Smooth muscle cell (in vitro differentiated cells): ENCODE results near the gene SSU72. TPM values are rescaled to one million over a fixed set of nuclear protein-coding genes. Genes with fewer than 3 reads are reported as not detected.
"Not testable (repeated sequence)": the region's sequence is repeated elsewhere in the genome, so short reads cannot be mapped to it uniquely, and the experiment has no call there.

Source experiments
- DNase-seq: peaks from one replicate; lab custom pipeline; 2025; ENCODE audit not compliant: unreplicated experiment; lab: John Stamatoyannopoulos, UW
- H2AFZ ChIP-seq: fragments of 200-600 bp; sonication (generic); 2 replicates; pipeline ENCODE4 v1.6.0; 2016; ENCODE audit warnings: antibody characterized with exemption, low read depth, mild to moderate bottlenecking
- H3F3A ChIP-seq: fragments of 200-600 bp; sonication (generic); 2 replicates; pipeline ENCODE4 v1.6.0; 2017; ENCODE audit warnings: antibody characterized with exemption, low read depth
- H3K27ac ChIP-seq: fragments of 200-600 bp; sonication (generic); 2 replicates; pipeline ENCODE4 v1.5.1; 2016; ENCODE audit warnings: low read depth, mild to moderate bottlenecking
- H3K27me3 ChIP-seq: fragments of 200-600 bp; sonication (generic); 2 replicates; pipeline ENCODE4 v1.6.1; 2016; ENCODE audit warnings: low read depth, mild to moderate bottlenecking
- H3K36me3 ChIP-seq: fragments of 200-600 bp; sonication (generic); 2 replicates; pipeline ENCODE4 v1.5.1; 2016; ENCODE audit warnings: low read depth
- H3K4me1 ChIP-seq: fragments of 200-600 bp; sonication (generic); 2 replicates; pipeline ENCODE4 v1.5.1; 2016; ENCODE audit warnings: low read depth
- H3K4me2 ChIP-seq: fragments of 200-600 bp; sonication (generic); 2 replicates; pipeline ENCODE4 v1.6.0; 2016; ENCODE audit warnings: mild to moderate bottlenecking
- H3K4me3 ChIP-seq: fragments of 200-600 bp; sonication (generic); 2 replicates; pipeline ENCODE4 v1.5.1; 2016; ENCODE audit warnings: mild to moderate bottlenecking
- H3K79me2 ChIP-seq: fragments of 200-600 bp; sonication (generic); 2 replicates; pipeline ENCODE4 v1.6.0; 2016; ENCODE audit warnings: low read depth, mild to moderate bottlenecking
- H3K9ac ChIP-seq: fragments of 200-600 bp; sonication (generic); 2 replicates; pipeline ENCODE4 v1.6.0; 2016; ENCODE audit warnings: low read depth
- H3K9me3 ChIP-seq: fragments of 200-600 bp; sonication (generic); replicated peaks from 2 replicates; pipeline ENCODE4 v1.5.1; 2016; ENCODE audit warnings: low read depth
- H4K20me1 ChIP-seq: fragments of 200-600 bp; sonication (generic); 2 replicates; pipeline ENCODE4 v1.6.0; 2016; ENCODE audit warnings: low read depth
- WGBS: methylation state at CpG from one replicate; pipeline ENCODE4 v1.1.7; 2016; ENCODE audit warnings: low lambda C conversion rate; 5-methylcytosine and 5-hydroxymethylcytosine counted together
- polyA plus RNA-seq: library from polyadenylated mRNA; unstranded; fragments of >200 nt; fragmentation: Nextera tagmentation; extraction: Ambion mirVana; gene quantifications from 2 replicates; pipeline ENCODE4 v1.2.1, GENCODE V29; 2016
- total RNA-seq: library from RNA; depleted of rRNA; stranded (reverse); fragments of >200 nt; gene quantifications from 2 replicates; pipeline ENCODE4 v1.2.3, GENCODE V29; 2014
- TF ChIP-seq, protein P1 (sequence below): fragments of 200-600 bp; sonication (generic); IDR thresholded peaks from 2 replicates; pipeline ENCODE4 v1.5.1; 2017; ENCODE audit warnings: borderline replicate concordance, mild to moderate bottlenecking, antibody characterized with exemption; ENCODE audit not compliant: insufficient read depth, poor library complexity, severe bottlenecking

SSU72 gene
- total and polyA plus RNA-seq, 2 experiments from 2014 or later: 116 to 223 TPM

DNA sequence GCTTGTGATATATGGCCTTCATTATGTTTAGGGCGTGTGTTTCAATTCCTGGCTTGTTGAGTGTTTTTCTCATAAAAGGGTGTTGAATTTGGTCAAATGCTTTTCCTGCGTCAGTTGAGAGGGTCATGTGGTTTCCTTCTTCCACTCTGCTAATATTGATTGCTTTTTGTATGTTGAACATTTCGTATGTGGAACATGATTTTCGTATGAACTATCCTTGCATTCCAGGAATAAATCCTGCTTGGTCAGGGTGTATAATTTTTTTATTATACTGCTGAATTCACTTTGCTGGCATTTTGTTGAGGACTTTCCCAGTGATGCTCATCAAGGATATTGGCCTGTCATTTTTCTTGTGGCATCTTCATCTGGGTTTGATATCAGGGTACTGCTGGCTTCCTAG is 67.4 kb downstream of the SSU72 start:
- no peak overlapping the region for H3K4me2 ChIP-seq
- H2AFZ ChIP-seq: no peak overlapping the region
- H4K20me1 ChIP-seq: no peaks in the 10 kb centered on the region
- no peak for DNase-seq
- no peaks in the 10 kb centered on the region for H3K27me3 ChIP-seq
- H3K36me3 ChIP-seq: no peaks in the 10 kb centered on the region
- TF ChIP-seq, protein P1, sequence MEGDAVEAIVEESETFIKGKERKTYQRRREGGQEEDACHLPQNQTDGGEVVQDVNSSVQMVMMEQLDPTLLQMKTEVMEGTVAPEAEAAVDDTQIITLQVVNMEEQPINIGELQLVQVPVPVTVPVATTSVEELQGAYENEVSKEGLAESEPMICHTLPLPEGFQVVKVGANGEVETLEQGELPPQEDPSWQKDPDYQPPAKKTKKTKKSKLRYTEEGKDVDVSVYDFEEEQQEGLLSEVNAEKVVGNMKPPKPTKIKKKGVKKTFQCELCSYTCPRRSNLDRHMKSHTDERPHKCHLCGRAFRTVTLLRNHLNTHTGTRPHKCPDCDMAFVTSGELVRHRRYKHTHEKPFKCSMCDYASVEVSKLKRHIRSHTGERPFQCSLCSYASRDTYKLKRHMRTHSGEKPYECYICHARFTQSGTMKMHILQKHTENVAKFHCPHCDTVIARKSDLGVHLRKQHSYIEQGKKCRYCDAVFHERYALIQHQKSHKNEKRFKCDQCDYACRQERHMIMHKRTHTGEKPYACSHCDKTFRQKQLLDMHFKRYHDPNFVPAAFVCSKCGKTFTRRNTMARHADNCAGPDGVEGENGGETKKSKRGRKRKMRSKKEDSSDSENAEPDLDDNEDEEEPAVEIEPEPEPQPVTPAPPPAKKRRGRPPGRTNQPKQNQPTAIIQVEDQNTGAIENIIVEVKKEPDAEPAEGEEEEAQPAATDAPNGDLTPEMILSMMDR: no peak
- no peak overlapping the region for H3K4me3 ChIP-seq
- H3K9me3 ChIP-seq: no peaks in the 10 kb centered on the region
- no peak overlapping the region for H3K9ac ChIP-seq
- H3K27ac ChIP-seq: no peak overlapping the region
- 85% methylated on average over 4 of the region's 4 CpGs for WGBS
- no peaks in the 10 kb centered on the region for H3K79me2 ChIP-seq
- H3F3A ChIP-seq: peaks cover 9% of the 10 kb centered on the region
- H3K4me1 ChIP-seq: no peaks in the 10 kb centered on the region

DNA sequence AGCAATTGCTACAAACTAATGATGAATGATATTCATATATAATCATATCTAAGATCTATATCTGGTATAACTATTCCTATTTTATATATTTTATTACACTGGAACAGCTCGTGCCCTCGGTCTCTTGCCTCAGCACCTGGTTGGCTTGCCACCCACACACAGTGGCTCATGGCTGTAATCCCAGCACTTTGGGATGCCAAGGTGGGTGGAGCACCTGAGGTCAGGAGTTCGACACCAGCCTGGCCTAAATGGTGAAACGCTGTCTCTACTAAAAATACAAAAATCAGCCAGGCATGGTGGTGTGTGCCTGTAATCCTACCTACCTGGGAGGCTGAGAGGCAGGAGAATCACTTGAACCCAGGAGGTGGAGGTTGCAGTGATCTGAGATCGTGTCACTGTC is 68.9 kb downstream of the SSU72 start:
- DNase-seq, H3K9me3 ChIP-seq, H3F3A ChIP-seq, H3K79me2 ChIP-seq, H2AFZ ChIP-seq, H3K36me3 ChIP-seq, H3K27me3 ChIP-seq, H3K4me1 ChIP-seq, H3K9ac ChIP-seq, H4K20me1 ChIP-seq: not testable (repeated sequence)
- Histone ChIP-seq H3K27ac (peak overlapping the region; percentile 92), H3K4me2 (peak overlapping the region; percentile 80), H3K4me3 (peak overlapping the region; percentile 35)
- 91% methylated on average over 5 of the region's 5 CpGs for WGBS

DNA sequence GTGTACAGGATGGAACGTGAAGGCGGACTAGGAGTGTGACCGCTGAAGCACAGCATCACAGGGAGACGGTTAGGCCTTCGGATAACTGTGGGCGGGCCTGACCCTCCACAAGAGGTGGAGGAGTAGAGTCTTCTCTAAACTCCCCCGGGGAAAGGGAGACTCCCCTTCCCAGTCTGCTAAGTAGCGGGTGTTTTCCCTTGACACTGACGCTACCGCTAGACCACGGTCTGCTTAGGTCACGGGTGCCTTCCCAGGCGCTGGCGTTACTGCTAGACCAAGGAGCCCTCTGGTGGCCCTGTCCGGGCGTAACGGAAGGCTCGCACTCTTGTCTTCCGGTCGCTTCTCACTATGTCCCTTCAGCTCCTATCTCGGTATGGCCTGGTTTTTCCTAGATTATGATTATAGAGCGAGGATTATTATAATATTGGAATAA is 69.3 kb downstream of the SSU72 start:
- not testable (repeated sequence) for H3K9me3 ChIP-seq, H3K4me1 ChIP-seq, H3K36me3 ChIP-seq, DNase-seq, H4K20me1 ChIP-seq, H3K27me3 ChIP-seq, H3F3A ChIP-seq, H3K79me2 ChIP-seq, H2AFZ ChIP-seq
- H3K27ac ChIP-seq: peak overlapping the region; percentile 92
- 5% methylated on average over 16 of the region's 22 CpGs for WGBS
- TF ChIP-seq, protein P1: peak; percentile 32
- peak overlapping the region; percentile 80 for H3K4me2 ChIP-seq
- H3K9ac ChIP-seq: peak overlapping the region; percentile 77
- peak overlapping the region; percentile 35 for H3K4me3 ChIP-seq

DNA sequence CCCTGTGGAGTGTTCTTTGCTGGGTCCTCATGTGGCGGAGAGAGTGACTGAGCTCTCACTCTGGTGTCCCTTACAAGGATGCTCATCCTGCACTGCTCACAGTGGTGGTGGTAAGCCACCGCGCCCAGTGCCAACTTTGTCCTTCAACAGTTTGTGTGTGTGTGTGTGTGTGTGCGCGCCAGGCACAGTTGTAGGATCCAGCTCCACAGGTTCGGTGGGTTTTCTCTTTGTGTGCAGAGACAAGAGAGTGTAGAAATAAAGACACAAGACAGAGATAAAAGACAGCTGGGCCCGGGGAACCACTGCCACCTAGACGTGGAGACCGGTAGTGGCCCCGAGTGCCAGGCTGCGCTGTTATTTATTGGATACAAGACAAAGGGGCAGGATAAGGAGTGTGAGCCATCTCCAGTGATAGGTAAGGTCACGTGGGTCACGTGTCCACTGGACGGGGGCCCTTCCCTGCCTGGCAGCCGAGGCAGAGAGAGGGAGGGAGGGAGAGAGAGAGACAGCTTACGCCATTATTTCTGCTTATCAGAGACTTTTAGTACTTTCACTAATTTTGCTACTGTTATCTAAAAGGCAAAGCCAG is 69.8 kb downstream of the SSU72 start:
- TF ChIP-seq, protein P1: peak; percentile 65
- H3K27me3 ChIP-seq, H3K79me2 ChIP-seq, H4K20me1 ChIP-seq, H3K4me1 ChIP-seq, H3K36me3 ChIP-seq, H3F3A ChIP-seq, H3K9me3 ChIP-seq, H2AFZ ChIP-seq: not testable (repeated sequence)
- DNase-seq: peak; percentile 30
- peak overlapping the region; percentile 92 for H3K27ac ChIP-seq
- 23% methylated on average over 16 of the region's 16 CpGs for WGBS
- H3K9ac ChIP-seq: peak overlapping the region; percentile 77
- peak overlapping the region; percentile 35 for H3K4me3 ChIP-seq
- peak overlapping the region; percentile 80 for H3K4me2 ChIP-seq

DNA sequence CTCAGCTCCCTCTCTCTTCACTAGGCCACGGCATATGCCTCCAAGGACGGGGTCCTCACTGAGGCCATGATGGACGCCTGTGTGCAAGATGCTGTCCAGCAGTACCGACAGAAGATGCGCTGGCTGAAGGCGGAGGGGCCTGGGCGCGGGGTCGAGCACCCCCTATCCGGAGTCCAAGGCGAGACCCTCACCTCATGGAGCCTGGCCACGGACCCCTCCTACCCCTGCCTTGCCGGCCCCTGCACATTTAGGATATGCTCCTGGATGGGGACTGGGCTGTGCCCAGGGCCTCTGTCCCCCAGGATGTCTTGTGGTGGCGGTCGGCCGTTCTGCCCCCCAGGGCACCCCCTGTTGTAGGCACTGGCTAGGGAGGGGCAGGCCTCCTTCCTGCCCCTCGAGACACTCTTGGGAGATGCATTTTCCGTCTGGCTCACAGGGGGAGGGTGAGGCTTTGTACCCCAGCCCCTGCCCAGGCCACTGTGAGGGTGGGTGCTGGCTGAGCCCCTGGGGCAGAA is 79.1 kb downstream of the SSU72 start:
- not testable (repeated sequence) for H3K27me3 ChIP-seq, H2AFZ ChIP-seq, H3K4me2 ChIP-seq, H3K79me2 ChIP-seq, H3K4me1 ChIP-seq, H3K9ac ChIP-seq, DNase-seq, H4K20me1 ChIP-seq, H3K27ac ChIP-seq, H3K4me3 ChIP-seq, H3K9me3 ChIP-seq, H3F3A ChIP-seq
- peaks cover 23% of the 10 kb centered on the region for H3K36me3 ChIP-seq
- WGBS: 94% methylated on average over 18 of the region's 18 CpGs

DNA sequence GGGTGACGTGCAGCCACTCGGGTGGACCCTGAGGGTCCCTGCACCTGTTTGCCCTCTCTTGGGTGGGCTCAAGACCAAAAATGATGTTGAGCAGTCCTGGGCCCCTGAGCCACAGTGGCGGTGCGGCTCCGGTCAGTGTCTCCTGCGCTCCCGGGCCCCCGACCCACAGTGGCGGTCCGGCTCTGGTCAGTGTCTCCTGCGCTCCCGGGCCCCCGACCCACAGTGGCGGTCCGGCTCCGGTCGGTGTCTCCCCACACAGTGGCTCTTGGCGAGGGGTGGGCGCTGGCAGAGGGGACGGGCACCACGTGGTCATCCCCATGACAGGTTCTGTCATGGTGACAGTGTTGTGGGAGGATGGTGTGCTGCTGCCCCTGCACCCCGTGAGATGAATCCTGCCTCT is 80.4 kb downstream of the SSU72 start:
- not testable (repeated sequence) for H3K4me1 ChIP-seq, H3K79me2 ChIP-seq, H3F3A ChIP-seq, DNase-seq, H3K9ac ChIP-seq, H3K27me3 ChIP-seq, H3K27ac ChIP-seq, H2AFZ ChIP-seq, H3K4me3 ChIP-seq, H3K4me2 ChIP-seq, H4K20me1 ChIP-seq, H3K9me3 ChIP-seq
- H3K36me3 ChIP-seq: peaks cover 23% of the 10 kb centered on the region
- WGBS: 94% methylated on average over 18 of the region's 22 CpGs
